GM12801 (cell line): Measurements from ENCODE around the gene COPE.

ENCODE experiments used
- CTCF ChIP-seq: IDR thresholded peaks from one replicate; pipeline ENCODE4 v1.5.1; 2011; ENCODE audit warnings: control low read depth; ENCODE audit not compliant: insufficient read length; ENCODE audit errors: extremely low read depth

Gene COPE

GRCh38 chr19:18904334-18905057 lies 14.7 kb downstream of the COPE start:
- no peak for TF ChIP-seq CTCF

GRCh38 chr19:18903156-18904037 lies 15.8 kb downstream of the COPE start:
- no peak for TF ChIP-seq CTCF

GRCh38 chr19:18901491-18901890 lies 17.7 kb downstream of the COPE start:
- TF ChIP-seq CTCF: no peak

- TF ChIP-seq CTCF: no peak
Observed at GRCh38 chr19:18900700-18901481, 18.3 kb downstream of the COPE start.

GRCh38 chr19:18899624-18900560 lies 19.3 kb downstream of the COPE start:
- no peak for TF ChIP-seq CTCF

- no peak for TF ChIP-seq CTCF
Observed at GRCh38 chr19:18898607-18899408, 20.4 kb downstream of the COPE start.
